HepG2 (cell line): Measurements from ENCODE around the gene LAIR1. TPM values are rescaled to one million over a fixed set of nuclear protein-coding genes. Genes with fewer than 3 reads are reported as not detected.
"Not testable (repeated sequence)": the region's sequence is repeated elsewhere in the genome, so short reads cannot be mapped to it uniquely, and the experiment has no call there.

Experiments
- ATAC-seq: fragments of 200-7000 bp; cut with Tn5 transposase; 3 replicates; pipeline ENCODE4 v1.9.1; 2020; ENCODE audit warnings: mild to moderate bottlenecking, moderate library complexity
- BruUV-seq: library from RNA; stranded (reverse); fragments of 400-500 nt; replicated peaks from 2 replicates; lab custom pipeline; 2021; lab: Mats Ljungman, UMichigan
- CTCF ChIA-PET: fragments of 300-600 bp; formaldehyde crosslinking; extraction: SDS; loops from one replicate; lab custom pipeline; 2021; ENCODE audit warnings: low total read pairs, inconsistent platforms, low intra/inter-chr PET ratio; lab: Yijun Ruan, JAX
- POLR2A ChIA-PET: fragments of 350-600 bp; sonication (Branson Sonifier 250); formaldehyde crosslinking; loops from one replicate; lab custom pipeline; 2020; ENCODE audit warnings: antibody characterized with exemption, inconsistent platforms; lab: Yijun Ruan, JAX
- DNase-seq: peaks from one replicate; pipeline ENCODE4 v3.0.0-alpha.2; 2015; ENCODE audit warnings: low spot score
- FAIRE-seq: peaks from 3 replicates; lab custom pipeline; 2011; peaks lifted over from hg19 to GRCh38; lab: Jason Lieb, UNC
- H2AFZ ChIP-seq: one replicate; pipeline ENCODE4 v1.6.1; 2011; ENCODE audit warnings: low read length, inconsistent platforms
- H3K27ac ChIP-seq: fragments of 300-600 bp; 3 replicates; pipeline ENCODE4 v1.8.0; 2011; ENCODE audit warnings: mixed run types, mild to moderate bottlenecking, mixed read lengths, low read length, inconsistent platforms; ENCODE audit not compliant: insufficient read depth; ENCODE audit errors: extremely low read length
- H3K27me3 ChIP-seq, 2 experiments: fragments of 200-600 bp in 1 of 2; 2 replicates in 1 of 2; 3 replicates in 1 of 2; pipeline versions ENCODE4 v1.6.0 to v1.8.0; 2011; ENCODE audit warnings: low read length in 2 of 2, mild to moderate bottlenecking in 2 of 2, moderate library complexity in 2 of 2, inconsistent platforms in 1 of 2; ENCODE audit not compliant: insufficient read depth in 2 of 2, control insufficient read depth in 1 of 2
- H3K36me3 ChIP-seq, 2 experiments: fragments of 200-600 bp in 1 of 2; replicated peaks in 1 of 2; 2 replicates in 1 of 2; 3 replicates in 1 of 2; pipeline versions ENCODE4 v1.5.1 to v1.8.0; 2011; ENCODE audit warnings: low read length in 2 of 2, inconsistent platforms in 1 of 2; ENCODE audit not compliant: insufficient read depth in 2 of 2, control insufficient read depth in 1 of 2
- H3K4me1 ChIP-seq: 2 replicates; pipeline ENCODE4 v1.5.1; 2012; ENCODE audit warnings: low read length, inconsistent platforms; ENCODE audit not compliant: insufficient read depth
- H3K4me2 ChIP-seq: 2 replicates; pipeline ENCODE4 v1.6.0; 2011; ENCODE audit warnings: low read depth, low read length, inconsistent platforms
- H3K4me3 ChIP-seq, 3 experiments: fragments of 200-600 bp in 1 of 3; sonication (generic), shearing (Covaris generic) in 1 of 3; replicated peaks in 1 of 3; 2 replicates each; pipeline ENCODE4 v1.5.1; 2011 to 2016; ENCODE audit warnings: low read length in 3 of 3, inconsistent platforms in 2 of 3, low read depth in 2 of 3, mild to moderate bottlenecking in 2 of 3, control low read depth in 1 of 3, mixed read lengths in 1 of 3; ENCODE audit not compliant: insufficient read depth in 1 of 3
- H3K79me2 ChIP-seq: one replicate; pipeline ENCODE4 v1.6.1; 2011; ENCODE audit warnings: low read length, inconsistent platforms; ENCODE audit not compliant: insufficient read depth
- H3K9ac ChIP-seq: 2 replicates; pipeline ENCODE4 v1.6.0; 2011; ENCODE audit warnings: mild to moderate bottlenecking, low read depth, low read length, inconsistent platforms; ENCODE audit not compliant: insufficient read depth
- H3K9me3 ChIP-seq: 2 replicates; pipeline ENCODE4 v1.5.1; 2012; ENCODE audit warnings: mild to moderate bottlenecking, low read length
- H4K20me1 ChIP-seq: 2 replicates; pipeline ENCODE4 v1.6.0; 2011; ENCODE audit warnings: inconsistent platforms, mild to moderate bottlenecking, low read length, moderate library complexity; ENCODE audit not compliant: insufficient read depth
- CEBPB ChIP-seq: IDR thresholded peaks from 2 replicates; pipeline ENCODE4 v1.6.1; 2011; ENCODE audit warnings: low read depth, low read length, improper control_type of control experiment, borderline replicate concordance
- ELF1 ChIP-seq: sonication (generic); formaldehyde crosslinking; IDR thresholded peaks from 2 replicates; pipeline ENCODE4 v1.4.0; 2020; ENCODE audit warnings: missing genetic modification reagents
- ETV5 ChIP-seq: IDR thresholded peaks from 2 replicates; pipeline ENCODE4 v1.6.1; 2018; ENCODE audit warnings: missing biosample characterization, missing genetic modification reagents, inconsistent platforms, borderline replicate concordance
- GABPB1 ChIP-seq: IDR thresholded peaks from 2 replicates; pipeline ENCODE4 v1.6.1; 2016; ENCODE audit warnings: mild to moderate bottlenecking, missing genetic modification reagents, moderate library complexity, missing compliant biosample characterization
- KDM2A ChIP-seq: sonication (generic); formaldehyde crosslinking; IDR thresholded peaks from 2 replicates; pipeline ENCODE4 v1.4.0; 2020; ENCODE audit warnings: low read depth, missing genetic modification reagents, borderline replicate concordance
- SAP130 ChIP-seq: IDR thresholded peaks from 2 replicates; pipeline ENCODE4 v1.6.1; 2016; ENCODE audit warnings: low read depth
- WGBS: methylation state at CpG from one replicate; pipeline ENCODE4 v1.1.6; 2017; ENCODE audit warnings: low lambda C conversion rate; 5-methylcytosine and 5-hydroxymethylcytosine counted together
- in situ Hi-C: cut with HindIII; loops from 2 replicates; pipeline ENCODE4 v1.10.0; 2017; ENCODE audit warnings: low pct_unique_long_range_greater_than_20kb; ENCODE audit not compliant: extremely low pct_ligation_motif_present
- intact Hi-C: fragments of 100-400 bp; cut with micrococcal nuclease; formaldehyde crosslinking; loops from one replicate; pipeline ENCODE4 v1.10.0; 2022; ENCODE audit not compliant: unreplicated experiment
- polyA plus RNA-seq, 8 experiments: library from polyadenylated mRNA; depleted of rRNA in 3 of 8; stranded (reverse) in 7 of 8; unstranded in 1 of 8; fragments of >200 nt; fragmentation: Illumina TruSeq in 4 of 8; extraction: Trizol in 4 of 8; gene quantifications; 2 replicates each; pipeline versions ENCODE4 v1.2.1 to v1.2.3, GENCODE V29; 2011 to 2016; ENCODE audit warnings: low read depth in 4 of 8, missing spikeins in 1 of 8, mixed read lengths in 1 of 8; ENCODE audit not compliant: insufficient read depth in 1 of 8
- total RNA-seq, 5 experiments: library from RNA; depleted of rRNA; stranded (reverse); fragments of >200 nt; fragmentation: Illumina TruSeq; extraction: Trizol; gene quantifications; 2 replicates each; pipeline ENCODE4 v1.2.3, GENCODE V29; 2016; ENCODE audit warnings: low read depth in 1 of 5
- TF ChIP-seq, protein P1 (sequence below): sonication (generic); formaldehyde crosslinking; IDR thresholded peaks from 2 replicates; pipeline ENCODE4 v1.4.0; 2020; ENCODE audit warnings: missing genetic modification reagents
- TF ChIP-seq, protein P2 (sequence below): sonication (generic); formaldehyde crosslinking; IDR thresholded peaks from 2 replicates; pipeline ENCODE4 v1.5.0; 2020; ENCODE audit warnings: mild to moderate bottlenecking, missing genetic modification reagents, moderate library complexity

LAIR1 gene
- total and polyA plus RNA-seq, 2 of the 13 experiments (the other 11 are each of a cell fraction or from before 2014, with no cell fraction given) = 0.75 to 1.2 TPM

- intact Hi-C loops, BruUV-seq, H3K9ac ChIP-seq, ATAC-seq, H3K4me3 ChIP-seq, H3K27ac ChIP-seq, H3K79me2 ChIP-seq, H2AFZ ChIP-seq, in situ Hi-C loops, H4K20me1 ChIP-seq, H3K9me3 ChIP-seq, DNase-seq, H3K4me2 ChIP-seq, CTCF ChIA-PET, POLR2A ChIA-PET, H3K36me3 ChIP-seq, H3K27me3 ChIP-seq: not testable (repeated sequence)
- peak; percentile 53 for FAIRE-seq
- peak; percentile 26; the same call in 1 of the 2 replicates for TF ChIP-seq CEBPB
- WGBS = 62% methylated on average over 7 of the region's 10 CpGs
- H3K4me1 ChIP-seq = peaks cover 18% of the 10 kb centered on the region
Observed at GRCh38 chr19:54361680-54362422, 2.9 kb downstream of the LAIR1 start.

- FAIRE-seq = peak; percentile 87
- Histone ChIP-seq H3K4me3 (peak overlapping the region in 1 of 3 experiments; percentile 23; a peak in 3 of 6 replicates), H3K4me1 (peaks cover 10% of the 10 kb centered on the region), H3K4me2 (peak overlapping the region; percentile 32)
- H2AFZ ChIP-seq, BruUV-seq, intact Hi-C loops, H3K9me3 ChIP-seq, DNase-seq, CTCF ChIA-PET, H4K20me1 ChIP-seq, H3K79me2 ChIP-seq, H3K27ac ChIP-seq, POLR2A ChIA-PET, H3K36me3 ChIP-seq, H3K27me3 ChIP-seq, H3K9ac ChIP-seq, in situ Hi-C loops: not testable (repeated sequence)
- 0% methylated on average over 7 of the region's 21 CpGs for WGBS
- ATAC-seq = peak; percentile 93
- TF ChIP-seq GABPB1 (CRISPR knock-in tag) (peak; percentile 69), ETV5 (CRISPR knock-in tag) (0 out of 2 replicates have a peak, but pooled peaks have one; percentile 42), KDM2A (CRISPR knock-in tag) (peak; percentile 38; the same call in 1 of the 2 replicates), SAP130 (CRISPR knock-in tag) (0 out of 2 replicates have a peak, but pooled peaks have one; percentile 26), ELF1 (CRISPR knock-in tag) (peak; percentile 69)
- TF ChIP-seq, protein P1, sequence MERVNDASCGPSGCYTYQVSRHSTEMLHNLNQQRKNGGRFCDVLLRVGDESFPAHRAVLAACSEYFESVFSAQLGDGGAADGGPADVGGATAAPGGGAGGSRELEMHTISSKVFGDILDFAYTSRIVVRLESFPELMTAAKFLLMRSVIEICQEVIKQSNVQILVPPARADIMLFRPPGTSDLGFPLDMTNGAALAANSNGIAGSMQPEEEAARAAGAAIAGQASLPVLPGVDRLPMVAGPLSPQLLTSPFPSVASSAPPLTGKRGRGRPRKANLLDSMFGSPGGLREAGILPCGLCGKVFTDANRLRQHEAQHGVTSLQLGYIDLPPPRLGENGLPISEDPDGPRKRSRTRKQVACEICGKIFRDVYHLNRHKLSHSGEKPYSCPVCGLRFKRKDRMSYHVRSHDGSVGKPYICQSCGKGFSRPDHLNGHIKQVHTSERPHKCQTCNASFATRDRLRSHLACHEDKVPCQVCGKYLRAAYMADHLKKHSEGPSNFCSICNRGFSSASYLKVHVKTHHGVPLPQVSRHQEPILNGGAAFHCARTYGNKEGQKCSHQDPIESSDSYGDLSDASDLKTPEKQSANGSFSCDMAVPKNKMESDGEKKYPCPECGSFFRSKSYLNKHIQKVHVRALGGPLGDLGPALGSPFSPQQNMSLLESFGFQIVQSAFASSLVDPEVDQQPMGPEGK = peak; percentile 50; the same call in 1 of the 2 replicates
- TF ChIP-seq, protein P2, sequence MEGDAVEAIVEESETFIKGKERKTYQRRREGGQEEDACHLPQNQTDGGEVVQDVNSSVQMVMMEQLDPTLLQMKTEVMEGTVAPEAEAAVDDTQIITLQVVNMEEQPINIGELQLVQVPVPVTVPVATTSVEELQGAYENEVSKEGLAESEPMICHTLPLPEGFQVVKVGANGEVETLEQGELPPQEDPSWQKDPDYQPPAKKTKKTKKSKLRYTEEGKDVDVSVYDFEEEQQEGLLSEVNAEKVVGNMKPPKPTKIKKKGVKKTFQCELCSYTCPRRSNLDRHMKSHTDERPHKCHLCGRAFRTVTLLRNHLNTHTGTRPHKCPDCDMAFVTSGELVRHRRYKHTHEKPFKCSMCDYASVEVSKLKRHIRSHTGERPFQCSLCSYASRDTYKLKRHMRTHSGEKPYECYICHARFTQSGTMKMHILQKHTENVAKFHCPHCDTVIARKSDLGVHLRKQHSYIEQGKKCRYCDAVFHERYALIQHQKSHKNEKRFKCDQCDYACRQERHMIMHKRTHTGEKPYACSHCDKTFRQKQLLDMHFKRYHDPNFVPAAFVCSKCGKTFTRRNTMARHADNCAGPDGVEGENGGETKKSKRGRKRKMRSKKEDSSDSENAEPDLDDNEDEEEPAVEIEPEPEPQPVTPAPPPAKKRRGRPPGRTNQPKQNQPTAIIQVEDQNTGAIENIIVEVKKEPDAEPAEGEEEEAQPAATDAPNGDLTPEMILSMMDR (CRISPR knock-in tag) = 0 out of 2 replicates have a peak, but pooled peaks have one; percentile 5
Observed at GRCh38 chr19:54359149-54359820, 5.4 kb downstream of the LAIR1 start.
